Testis (tissue), 2 donors: ENCODE results near the gene EXOC1L.

Source experiments
- POLR2A ChIP-seq: fragments of 450-650 bp; IDR thresholded peaks from one replicate; pipeline ENCODE4 v1.6.1; 2017; ENCODE audit warnings: antibody characterized with exemption, mild to moderate bottlenecking, moderate library complexity
- TF ChIP-seq, protein P1 (sequence below), 3 experiments: fragments of 450-650 bp in 2 of 3; fragments of 200-600 bp in 1 of 3; sonication (generic) in 1 of 3; IDR thresholded peaks; one replicate each; pipeline ENCODE4 v1.5.1; 2016 to 2019; ENCODE audit warnings: antibody characterized with exemption in 3 of 3, mild to moderate bottlenecking in 2 of 3, moderate library complexity in 1 of 3

DNA sequence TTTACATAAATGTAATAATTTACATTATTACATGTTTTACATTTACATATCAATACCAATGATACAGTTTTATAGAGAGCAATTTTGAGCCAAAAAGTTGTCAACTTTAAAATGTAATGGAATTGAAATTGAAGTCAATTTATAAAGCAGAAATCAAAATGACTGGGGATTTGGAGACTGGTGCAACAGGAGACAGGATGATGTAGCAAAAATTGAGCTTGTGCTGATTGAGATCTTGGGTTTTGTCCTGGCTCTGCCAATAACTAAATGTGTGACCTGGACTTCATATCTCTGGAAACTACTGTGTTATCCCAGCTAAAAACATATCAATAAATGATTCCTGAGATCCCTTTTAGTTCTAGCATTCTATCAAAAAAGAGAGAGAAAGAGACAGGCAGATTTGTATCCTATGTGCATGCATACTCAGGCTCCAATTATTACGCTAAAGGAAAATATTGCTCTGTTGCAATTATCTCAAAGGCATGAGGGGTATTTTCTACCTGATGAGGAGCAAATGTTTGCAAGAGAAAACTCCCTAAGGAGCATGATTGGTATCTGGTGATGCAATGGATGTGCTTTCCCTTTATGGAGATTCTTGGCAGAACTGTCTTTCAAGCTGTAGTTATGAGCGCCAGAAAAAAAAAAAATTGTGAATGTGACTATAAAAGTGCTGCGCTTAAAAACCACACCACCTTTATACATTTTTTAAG is 14.7 kb downstream of the EXOC1L start:
- no peak for TF ChIP-seq POLR2A
- TF ChIP-seq, protein P1, sequence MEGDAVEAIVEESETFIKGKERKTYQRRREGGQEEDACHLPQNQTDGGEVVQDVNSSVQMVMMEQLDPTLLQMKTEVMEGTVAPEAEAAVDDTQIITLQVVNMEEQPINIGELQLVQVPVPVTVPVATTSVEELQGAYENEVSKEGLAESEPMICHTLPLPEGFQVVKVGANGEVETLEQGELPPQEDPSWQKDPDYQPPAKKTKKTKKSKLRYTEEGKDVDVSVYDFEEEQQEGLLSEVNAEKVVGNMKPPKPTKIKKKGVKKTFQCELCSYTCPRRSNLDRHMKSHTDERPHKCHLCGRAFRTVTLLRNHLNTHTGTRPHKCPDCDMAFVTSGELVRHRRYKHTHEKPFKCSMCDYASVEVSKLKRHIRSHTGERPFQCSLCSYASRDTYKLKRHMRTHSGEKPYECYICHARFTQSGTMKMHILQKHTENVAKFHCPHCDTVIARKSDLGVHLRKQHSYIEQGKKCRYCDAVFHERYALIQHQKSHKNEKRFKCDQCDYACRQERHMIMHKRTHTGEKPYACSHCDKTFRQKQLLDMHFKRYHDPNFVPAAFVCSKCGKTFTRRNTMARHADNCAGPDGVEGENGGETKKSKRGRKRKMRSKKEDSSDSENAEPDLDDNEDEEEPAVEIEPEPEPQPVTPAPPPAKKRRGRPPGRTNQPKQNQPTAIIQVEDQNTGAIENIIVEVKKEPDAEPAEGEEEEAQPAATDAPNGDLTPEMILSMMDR (IDR thresholded peaks at IDR 0.05) = no peak
